Natural killer cell treated with Interleukin-12 subunit alpha and Interleukin-12 subunit beta and Interleukin-15 and Interleukin-18, amount 100 ng/mL, for 72 hours (primary cell): ENCODE data around the gene LHX3. TPM values are rescaled to one million over a fixed set of nuclear protein-coding genes. Genes with fewer than 3 reads are reported as not detected.

Experiments
- ATAC-seq, 2 donors: fragments of 150-1000 bp; cut with Tn5 transposase in 1 of 2; sonication (Bioruptor Pico), chemical (Tn5 transposase) in 1 of 2; 2 replicates each; pipeline ENCODE4 v1.10.0; 2021
- DNase-seq: peaks from one replicate; pipeline ENCODE4 v3.0.0; 2022; ENCODE audit warnings: low spot score
- H3K27ac Mint-ChIP-seq, 2 donors: 1 replicate in 1 of 2; 2 replicates in 1 of 2; pipeline ENCODE4 v1.8.0; 2022; ENCODE audit warnings: mixed read lengths in 2 of 2, mild to moderate bottlenecking in 1 of 2, moderate library complexity in 1 of 2
- H3K27me3 Mint-ChIP-seq, 2 donors: 1 replicate in 1 of 2; 2 replicates in 1 of 2; pipeline ENCODE4 v1.8.0; 2022; ENCODE audit warnings: mixed read lengths in 2 of 2
- H3K36me3 Mint-ChIP-seq: one replicate; pipeline ENCODE4 v1.8.0; 2022; ENCODE audit warnings: mixed read lengths
- H3K4me1 Mint-ChIP-seq, 2 donors: 1 replicate in 1 of 2; 2 replicates in 1 of 2; pipeline ENCODE4 v1.8.0; 2022; ENCODE audit warnings: low read depth in 2 of 2, mixed read lengths in 2 of 2, mild to moderate bottlenecking in 1 of 2
- H3K4me3 Mint-ChIP-seq: one replicate; pipeline ENCODE4 v1.8.0; 2022; ENCODE audit warnings: mixed read lengths
- H3K9me3 Mint-ChIP-seq: 2 replicates; pipeline ENCODE4 v1.8.0; 2022; ENCODE audit warnings: mixed read lengths
- total RNA-seq, 2 donors: library from RNA; stranded (reverse); gene quantifications; one replicate each; pipeline ENCODE4 v1.2.3, GENCODE V29; 2022

LHX3 gene
- total RNA-seq, 2 donors from 2014 or later: 0.12 TPM; not detected in 1

DNA sequence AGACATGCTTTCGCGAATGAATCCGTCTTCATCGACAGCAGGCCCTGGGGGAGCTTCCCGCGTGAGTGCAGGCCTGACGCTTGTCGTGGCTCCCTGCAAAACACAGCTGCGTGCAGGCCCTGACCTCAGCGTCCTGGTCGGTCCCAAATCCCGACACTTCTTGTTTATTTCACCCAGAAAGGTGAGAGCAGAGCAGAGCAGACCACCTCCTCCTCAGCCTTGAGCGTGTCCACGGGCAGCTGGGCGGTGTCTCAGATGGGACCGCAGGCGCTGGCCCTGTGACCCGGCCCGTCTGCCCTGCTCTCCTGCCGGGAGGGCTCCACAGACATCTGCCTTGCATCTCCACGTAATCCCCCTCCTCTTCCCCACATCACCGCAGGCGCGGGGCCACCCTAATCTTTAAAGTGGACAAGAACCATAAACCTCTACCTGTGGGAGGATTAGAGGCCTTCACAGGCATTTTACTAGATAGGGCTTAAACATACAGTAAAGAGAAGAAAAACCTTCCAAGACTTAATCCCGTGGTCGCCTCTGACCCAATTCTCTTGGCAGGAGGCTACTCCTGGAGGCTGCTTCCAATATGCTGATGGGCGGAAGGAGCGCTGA is 7.5 kb upstream of the LHX3 start:
- no peaks in the 10 kb centered on the region for H3K27me3 Mint-ChIP-seq
- DNase-seq: no peak
- H3K36me3 Mint-ChIP-seq: peaks cover 6% of the 10 kb centered on the region
- H3K27ac Mint-ChIP-seq: no peak overlapping the region
- H3K9me3 Mint-ChIP-seq: no peaks in the 10 kb centered on the region
- ATAC-seq: no peak
- peaks cover 0 to 2% of the 10 kb centered on the region in 2 donors for H3K4me1 Mint-ChIP-seq
- H3K4me3 Mint-ChIP-seq: no peak overlapping the region

DNA sequence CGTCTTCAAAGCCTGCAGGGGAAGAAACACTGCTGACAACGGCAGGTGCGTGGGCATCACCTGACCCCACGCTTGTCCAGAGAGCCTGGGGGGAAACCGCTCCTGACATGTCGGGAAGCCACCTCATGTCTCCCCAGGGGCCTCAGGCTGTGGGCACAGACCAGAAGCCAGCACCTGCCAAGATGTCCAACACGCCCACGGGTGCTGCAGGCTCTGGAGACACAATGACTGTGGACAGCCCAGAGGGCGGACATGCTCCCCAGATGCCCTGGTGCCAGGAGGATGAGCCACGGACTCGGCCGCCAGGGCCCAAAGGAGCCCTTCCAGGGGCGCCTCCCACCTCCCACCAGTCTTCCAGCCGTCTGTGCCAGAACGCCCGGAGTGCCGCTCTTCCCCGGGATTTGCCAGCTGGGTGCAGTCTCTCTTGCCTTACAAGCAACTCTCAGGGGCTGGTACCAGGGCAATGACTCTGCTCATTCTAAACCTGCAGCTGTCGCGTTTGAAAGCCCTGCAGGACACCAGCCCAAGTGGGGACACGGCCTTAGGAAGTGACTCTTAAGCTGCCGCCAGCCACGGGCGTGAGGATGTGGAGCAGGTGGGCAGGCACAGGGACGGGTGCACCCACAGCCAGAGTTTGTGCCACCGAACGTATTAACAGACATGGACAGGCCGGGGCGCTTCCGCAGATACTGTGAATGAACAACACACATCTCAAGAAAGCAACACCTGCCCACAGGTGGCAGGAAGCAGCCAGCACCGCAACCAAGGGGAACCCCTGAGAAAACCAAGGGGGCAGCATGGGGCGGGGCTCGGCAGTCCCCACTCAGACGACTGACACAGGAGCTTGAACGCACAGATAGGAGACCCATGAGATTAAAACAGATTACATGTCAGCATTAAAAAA is 6.8 kb upstream of the LHX3 start:
- no peak overlapping the region for H3K4me3 Mint-ChIP-seq
- no peaks in the 10 kb centered on the region for H3K27me3 Mint-ChIP-seq
- H3K4me1 Mint-ChIP-seq: peaks cover 6% of the 10 kb centered on the region in 2 donors
- no peak overlapping the region for H3K27ac Mint-ChIP-seq
- ATAC-seq (no peak), DNase-seq (no peak)
- no peaks in the 10 kb centered on the region for H3K9me3 Mint-ChIP-seq
- H3K36me3 Mint-ChIP-seq: peaks cover 6% of the 10 kb centered on the region

DNA sequence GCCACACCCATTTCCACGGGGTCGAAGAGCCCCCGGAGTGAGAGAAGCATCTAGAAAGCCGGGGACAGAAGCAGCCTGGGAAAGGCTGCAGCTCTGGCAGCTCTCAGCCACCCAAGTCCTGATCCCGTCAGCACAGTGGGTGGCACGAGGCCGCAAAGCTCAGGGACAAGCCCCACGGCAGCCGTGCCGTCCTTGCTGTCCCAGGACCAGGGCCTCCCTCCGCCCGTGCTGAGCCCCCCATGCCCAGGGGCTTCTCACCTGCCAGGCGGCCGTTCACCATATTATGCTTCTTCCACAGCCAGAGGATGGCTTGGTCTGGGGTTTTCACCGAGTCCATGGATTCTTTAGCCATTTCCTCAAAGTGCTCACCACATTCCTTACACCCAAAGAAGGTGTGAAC is 6.1 kb upstream of the LHX3 start:
- Mint-ChIP-seq H3K27me3 (no peaks in the 10 kb centered on the region), H3K27ac (no peak overlapping the region), H3K4me1 (peaks cover 6 to 8% of the 10 kb centered on the region in 2 donors), H3K9me3 (no peaks in the 10 kb centered on the region), H3K36me3 (peaks cover 6% of the 10 kb centered on the region), H3K4me3 (no peak overlapping the region)
- DNase-seq (no peak), ATAC-seq (no peak)

DNA sequence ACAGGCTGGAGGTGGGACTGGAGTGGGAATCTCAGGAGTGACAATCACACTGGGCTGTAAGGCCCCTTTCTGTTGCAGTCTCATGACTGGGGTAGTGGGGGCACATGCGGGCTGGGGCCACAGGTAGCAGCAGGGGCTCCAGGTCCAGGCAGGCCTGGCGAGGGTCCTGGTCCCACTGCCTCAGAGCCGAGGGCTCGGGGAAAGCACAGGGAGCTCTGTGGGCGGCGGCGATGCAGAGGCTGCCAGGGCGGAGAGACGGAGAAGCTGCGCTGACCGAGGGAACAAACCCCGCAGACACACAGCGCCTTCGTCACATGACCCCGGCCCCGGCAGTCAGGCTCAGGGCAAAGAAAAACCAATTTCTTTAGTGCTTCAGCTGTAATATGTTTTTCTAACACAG is 5.3 kb upstream of the LHX3 start:
- H3K9me3 Mint-ChIP-seq: no peaks in the 10 kb centered on the region

DNA sequence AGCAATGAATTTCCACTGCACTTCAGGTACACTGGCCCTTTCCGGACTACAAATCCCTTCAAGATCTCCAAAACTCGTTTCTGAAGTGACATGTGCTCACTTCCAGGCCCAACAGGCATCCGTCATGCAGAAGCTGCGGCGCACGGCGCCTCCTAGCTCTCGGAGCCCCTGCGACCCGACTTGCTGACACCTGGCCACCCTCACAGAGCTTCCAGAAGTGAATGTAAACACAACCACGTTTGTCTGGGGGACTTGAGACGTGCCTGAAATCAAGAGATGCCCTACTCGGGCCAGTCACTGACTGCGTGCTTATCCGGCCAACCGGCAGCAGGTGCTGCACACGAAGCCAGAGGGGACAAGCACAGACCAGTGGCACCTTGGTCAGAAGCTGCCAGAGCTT is 4.9 kb upstream of the LHX3 start:
- H3K4me1 Mint-ChIP-seq: peaks cover 4 to 8% of the 10 kb centered on the region in 2 donors
- H3K27ac Mint-ChIP-seq: no peak overlapping the region
- H3K9me3 Mint-ChIP-seq: no peaks in the 10 kb centered on the region
- H3K27me3 Mint-ChIP-seq: no peaks in the 10 kb centered on the region
- DNase-seq: no peak
- no peak overlapping the region for H3K4me3 Mint-ChIP-seq
- no peak for ATAC-seq
- H3K36me3 Mint-ChIP-seq: peaks cover 3% of the 10 kb centered on the region

More for the DNA sequence above, 5.3 kb upstream of the LHX3 start:
- H3K36me3 Mint-ChIP-seq: peaks cover 6% of the 10 kb centered on the region
- H3K4me3 Mint-ChIP-seq: no peak overlapping the region
- DNase-seq (no peak), ATAC-seq (no peak)
- H3K4me1 Mint-ChIP-seq: peaks cover 6 to 8% of the 10 kb centered on the region in 2 donors
- no peak overlapping the region for H3K27ac Mint-ChIP-seq
- H3K27me3 Mint-ChIP-seq: no peaks in the 10 kb centered on the region

DNA sequence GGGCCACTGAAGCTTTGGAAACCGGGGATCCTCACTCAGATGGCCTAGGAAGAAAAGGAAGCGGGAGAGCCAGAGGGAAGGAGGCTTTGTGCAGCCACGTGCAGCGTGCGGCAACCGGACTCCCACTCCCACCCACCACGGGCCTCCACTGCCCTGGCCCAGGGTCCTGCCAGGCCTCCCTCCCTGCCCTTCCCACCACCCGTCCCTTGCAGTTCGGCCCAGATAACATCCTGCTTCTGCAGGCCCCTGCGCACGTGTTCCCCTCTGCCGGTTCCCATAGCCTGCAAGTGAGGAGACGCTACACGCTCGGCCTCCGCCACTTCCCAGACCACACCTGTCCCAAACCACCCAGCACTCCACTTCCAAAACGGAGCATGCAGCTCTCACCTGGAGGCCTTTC is 4.3 kb upstream of the LHX3 start:
- ATAC-seq (no peak), DNase-seq (no peak)
- Mint-ChIP-seq H3K27me3 (peaks cover 0 to under 1% of the 10 kb centered on the region in 2 donors), H3K4me3 (no peak overlapping the region), H3K27ac (no peak overlapping the region), H3K36me3 (no peaks in the 10 kb centered on the region), H3K9me3 (no peaks in the 10 kb centered on the region), H3K4me1 (peaks cover 3 to 8% of the 10 kb centered on the region in 2 donors)

DNA sequence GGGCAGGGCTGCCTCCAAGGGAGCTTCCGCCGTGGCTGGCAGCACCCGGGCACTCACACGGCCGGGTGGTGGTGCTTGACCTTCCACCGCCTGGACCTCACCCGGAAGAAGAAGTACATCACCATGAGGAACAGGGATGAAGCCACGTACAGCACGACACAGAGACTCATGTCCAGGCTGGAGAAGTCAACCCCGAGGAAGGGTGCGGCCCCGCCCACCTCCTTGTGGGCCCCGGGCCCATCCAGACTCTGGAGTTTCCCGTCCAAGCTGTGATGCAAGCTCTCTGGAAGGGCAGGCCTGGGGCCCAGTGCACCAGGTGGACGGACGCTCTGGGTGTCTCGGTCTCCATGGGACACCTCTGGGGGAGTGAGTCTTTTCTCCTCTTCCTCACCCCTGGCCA is 3.7 kb upstream of the LHX3 start:
- no peaks in the 10 kb centered on the region for H3K36me3 Mint-ChIP-seq
- no peaks in the 10 kb centered on the region for H3K9me3 Mint-ChIP-seq
- no peak overlapping the region for H3K27ac Mint-ChIP-seq
- ATAC-seq: no peak
- DNase-seq: no peak
- peaks cover 0 to 4% of the 10 kb centered on the region in 2 donors for H3K27me3 Mint-ChIP-seq
- peaks cover 3 to 8% of the 10 kb centered on the region in 2 donors for H3K4me1 Mint-ChIP-seq
- H3K4me3 Mint-ChIP-seq: no peak overlapping the region

DNA sequence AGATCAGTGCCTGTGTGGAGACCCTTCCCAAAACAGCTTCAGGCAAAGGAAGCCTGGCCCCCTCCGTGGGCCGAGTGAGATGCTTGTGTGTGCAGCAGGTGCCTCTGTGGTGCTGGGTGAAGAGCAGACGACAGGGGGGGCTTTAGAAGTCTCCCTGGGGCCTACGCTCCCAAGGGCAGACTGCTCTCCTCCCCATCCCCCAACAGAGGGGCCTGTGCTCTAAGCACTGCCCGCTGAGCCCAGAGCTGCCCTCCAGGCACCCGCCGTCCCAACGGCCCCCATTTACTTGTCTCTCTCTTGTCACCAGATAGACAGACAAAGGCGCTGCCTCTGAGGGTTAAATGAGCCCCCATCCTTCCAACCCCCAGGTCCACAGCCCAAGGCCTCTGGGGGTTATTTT is 2.7 kb upstream of the LHX3 start:
- DNase-seq (no peak), ATAC-seq (no peak)
- Mint-ChIP-seq H3K36me3 (no peaks in the 10 kb centered on the region), H3K4me1 (peaks cover 3 to 8% of the 10 kb centered on the region in 2 donors), H3K4me3 (no peak overlapping the region), H3K9me3 (no peaks in the 10 kb centered on the region), H3K27me3 (peaks cover 0 to 6% of the 10 kb centered on the region in 2 donors), H3K27ac (no peak overlapping the region)

DNA sequence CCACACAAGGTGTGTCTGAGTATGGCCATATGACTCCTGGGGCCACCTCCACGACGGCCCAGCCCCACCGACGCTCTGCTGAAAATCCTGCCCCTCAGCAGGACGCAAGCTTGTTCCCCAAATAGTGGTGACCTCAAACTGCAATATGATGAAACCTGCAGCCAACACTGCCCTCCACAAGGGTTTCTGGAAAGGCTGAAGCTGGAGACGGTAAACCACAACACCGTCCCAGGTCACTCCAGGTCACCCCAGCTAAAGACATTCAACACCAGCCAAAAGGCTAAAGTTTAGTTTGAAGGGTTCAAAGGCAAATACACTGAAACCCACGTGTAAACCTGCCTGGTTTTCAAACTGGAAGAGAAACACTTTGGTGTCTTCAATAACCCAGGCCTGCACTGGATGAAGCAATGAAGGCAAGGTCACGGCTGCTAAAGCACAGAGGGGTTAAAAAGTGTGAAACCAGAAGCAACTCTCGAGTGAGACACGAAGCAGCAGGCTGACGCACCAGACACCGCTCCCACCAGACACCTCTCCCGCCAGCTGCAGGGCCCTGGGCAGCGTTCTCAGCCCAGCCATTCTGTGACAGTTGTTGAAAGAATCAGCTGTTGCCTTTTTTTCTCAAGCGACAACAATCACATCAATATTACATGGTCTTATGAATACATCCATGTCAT is 1.8 kb upstream of the LHX3 start:
- no peak for DNase-seq
- H3K9me3 Mint-ChIP-seq: no peaks in the 10 kb centered on the region
- no peak overlapping the region for H3K4me3 Mint-ChIP-seq
- peaks cover 3 to 8% of the 10 kb centered on the region in 2 donors for H3K4me1 Mint-ChIP-seq
- H3K27me3 Mint-ChIP-seq: peaks cover 0 to 6% of the 10 kb centered on the region in 2 donors
- H3K36me3 Mint-ChIP-seq: no peaks in the 10 kb centered on the region
- no peak overlapping the region for H3K27ac Mint-ChIP-seq
- ATAC-seq: peak; percentile 54 to 66

DNA sequence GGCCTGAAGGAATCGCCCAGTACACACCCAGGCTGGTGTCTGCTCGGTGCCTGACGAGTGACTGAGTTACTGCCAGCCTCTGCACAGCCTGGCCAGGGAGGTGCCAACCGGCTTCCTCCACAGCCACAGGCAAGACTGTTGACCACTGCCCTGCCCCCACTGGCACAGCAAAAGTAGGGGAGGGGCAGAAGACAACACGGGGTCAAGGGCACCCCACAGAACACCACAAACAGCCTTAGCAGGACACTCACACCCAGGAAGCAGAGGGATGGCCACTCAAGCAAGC is 722 bp upstream of the LHX3 start:
- no peak for ATAC-seq
- Mint-ChIP-seq H3K4me3 (no peak overlapping the region), H3K4me1 (peaks cover 3 to 8% of the 10 kb centered on the region in 2 donors), H3K27ac (no peak overlapping the region), H3K36me3 (no peaks in the 10 kb centered on the region), H3K27me3 (peaks cover 0 to 6% of the 10 kb centered on the region in 2 donors), H3K9me3 (no peaks in the 10 kb centered on the region)
- DNase-seq: no peak

DNA sequence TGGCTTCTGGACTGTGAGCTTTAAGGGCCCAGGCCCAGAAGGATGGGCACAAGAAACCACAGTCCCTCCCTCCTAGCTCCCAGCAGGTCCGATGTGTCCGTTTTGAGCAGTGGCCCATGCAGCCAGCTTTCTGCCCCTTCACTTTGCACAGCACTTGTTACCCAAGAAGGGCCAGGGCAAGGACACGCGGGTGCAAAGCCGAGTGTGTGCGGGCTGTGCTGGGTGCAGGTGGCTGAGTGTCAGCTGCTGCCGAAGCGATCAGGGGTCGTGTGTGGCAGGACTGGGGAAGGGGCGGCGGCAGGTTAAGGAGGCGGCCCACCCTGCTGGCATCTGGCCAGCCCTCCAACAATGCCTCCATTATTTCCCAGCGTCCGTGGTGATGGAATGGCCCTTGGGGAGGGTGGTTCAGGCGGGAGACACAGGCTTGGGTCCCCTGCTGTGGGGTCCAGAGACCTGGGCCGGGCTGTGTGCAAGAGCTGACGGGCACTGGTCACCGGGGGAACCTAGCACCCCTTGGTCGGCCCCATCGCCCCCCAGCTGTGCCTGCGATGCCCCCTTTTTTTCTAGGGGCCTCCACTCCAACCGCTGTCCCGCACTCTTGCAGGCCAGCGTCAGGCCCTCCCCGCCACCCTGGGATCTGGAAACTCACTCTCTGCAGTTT is 653 bp downstream of the LHX3 start:
- DNase-seq (no peak), ATAC-seq (no peak)
- Mint-ChIP-seq H3K27ac (no peak overlapping the region), H3K9me3 (no peaks in the 10 kb centered on the region), H3K36me3 (no peaks in the 10 kb centered on the region), H3K27me3 (peaks cover 0 to 6% of the 10 kb centered on the region in 2 donors), H3K4me1 (peaks cover 3 to 8% of the 10 kb centered on the region in 2 donors), H3K4me3 (no peak overlapping the region)

DNA sequence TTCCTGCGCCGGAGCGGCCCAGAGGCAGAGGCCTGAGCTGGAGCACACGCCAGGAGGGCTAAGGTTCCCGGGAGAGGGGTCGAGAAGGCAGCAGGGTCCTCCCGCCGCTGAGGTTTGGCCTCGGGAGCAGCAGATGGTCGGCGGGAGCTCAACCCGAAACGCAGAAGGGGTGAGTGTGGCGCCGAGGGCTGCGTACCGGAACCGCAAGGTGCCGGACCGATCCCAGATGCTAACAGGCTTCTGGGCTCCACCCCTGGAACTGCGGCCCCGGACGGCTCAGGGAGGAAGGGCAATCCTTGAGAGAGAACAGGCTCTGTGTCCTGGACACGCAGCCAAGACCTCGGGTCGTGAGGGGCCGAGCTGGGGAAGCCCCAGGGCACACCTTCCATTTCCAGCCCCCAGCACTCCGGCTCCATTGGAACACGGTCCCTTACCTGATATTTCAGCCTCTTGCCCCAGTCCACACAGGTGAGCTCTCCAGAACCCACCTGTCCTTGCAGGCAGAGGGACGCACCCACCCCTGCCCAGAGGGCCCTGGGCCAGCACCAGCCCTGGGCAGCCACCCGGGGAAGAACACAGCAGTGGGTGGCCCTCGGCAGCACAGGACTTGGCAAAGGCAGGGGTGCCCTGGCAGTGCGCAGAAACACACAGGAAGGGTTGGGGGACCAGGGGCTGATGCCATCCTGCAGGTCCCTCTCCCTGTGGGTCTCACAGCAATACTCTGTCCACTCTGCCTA is 1.4 kb downstream of the LHX3 start:
- ATAC-seq (peak in 1 of 2 donors; percentile 2), DNase-seq (no peak)
- H3K27ac Mint-ChIP-seq: no peak overlapping the region
- H3K27me3 Mint-ChIP-seq: peaks cover 0 to 6% of the 10 kb centered on the region in 2 donors
- no peak overlapping the region for H3K4me3 Mint-ChIP-seq
- no peaks in the 10 kb centered on the region for H3K9me3 Mint-ChIP-seq
- H3K4me1 Mint-ChIP-seq: peaks cover 3 to 8% of the 10 kb centered on the region in 2 donors
- H3K36me3 Mint-ChIP-seq: no peaks in the 10 kb centered on the region
